GM12875 (cell line): ENCODE data around the gene DMTF1.
"Not testable (repeated sequence)": the region's sequence is repeated elsewhere in the genome, so short reads cannot be mapped to it uniquely, and the experiment has no call there.

ENCODE experiments used
- H3K4me3 ChIP-seq: one replicate; pipeline ENCODE4 v1.5.1; 2011; ENCODE audit warnings: low read depth, low read length, control low read depth
- TF ChIP-seq, protein P1 (sequence below): IDR thresholded peaks from 2 replicates; pipeline ENCODE4 v1.5.1; 2011; ENCODE audit warnings: low read depth, mild to moderate bottlenecking, control low read depth, inconsistent platforms, low read length, moderate library complexity, borderline replicate concordance; ENCODE audit not compliant: insufficient read depth

Gene DMTF1

GRCh38 chr7:87192784-87193487 lies 40.7 kb downstream of the DMTF1 start:
- no peak overlapping the region for H3K4me3 ChIP-seq
- TF ChIP-seq, protein P1, sequence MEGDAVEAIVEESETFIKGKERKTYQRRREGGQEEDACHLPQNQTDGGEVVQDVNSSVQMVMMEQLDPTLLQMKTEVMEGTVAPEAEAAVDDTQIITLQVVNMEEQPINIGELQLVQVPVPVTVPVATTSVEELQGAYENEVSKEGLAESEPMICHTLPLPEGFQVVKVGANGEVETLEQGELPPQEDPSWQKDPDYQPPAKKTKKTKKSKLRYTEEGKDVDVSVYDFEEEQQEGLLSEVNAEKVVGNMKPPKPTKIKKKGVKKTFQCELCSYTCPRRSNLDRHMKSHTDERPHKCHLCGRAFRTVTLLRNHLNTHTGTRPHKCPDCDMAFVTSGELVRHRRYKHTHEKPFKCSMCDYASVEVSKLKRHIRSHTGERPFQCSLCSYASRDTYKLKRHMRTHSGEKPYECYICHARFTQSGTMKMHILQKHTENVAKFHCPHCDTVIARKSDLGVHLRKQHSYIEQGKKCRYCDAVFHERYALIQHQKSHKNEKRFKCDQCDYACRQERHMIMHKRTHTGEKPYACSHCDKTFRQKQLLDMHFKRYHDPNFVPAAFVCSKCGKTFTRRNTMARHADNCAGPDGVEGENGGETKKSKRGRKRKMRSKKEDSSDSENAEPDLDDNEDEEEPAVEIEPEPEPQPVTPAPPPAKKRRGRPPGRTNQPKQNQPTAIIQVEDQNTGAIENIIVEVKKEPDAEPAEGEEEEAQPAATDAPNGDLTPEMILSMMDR, result no peak

DNA sequence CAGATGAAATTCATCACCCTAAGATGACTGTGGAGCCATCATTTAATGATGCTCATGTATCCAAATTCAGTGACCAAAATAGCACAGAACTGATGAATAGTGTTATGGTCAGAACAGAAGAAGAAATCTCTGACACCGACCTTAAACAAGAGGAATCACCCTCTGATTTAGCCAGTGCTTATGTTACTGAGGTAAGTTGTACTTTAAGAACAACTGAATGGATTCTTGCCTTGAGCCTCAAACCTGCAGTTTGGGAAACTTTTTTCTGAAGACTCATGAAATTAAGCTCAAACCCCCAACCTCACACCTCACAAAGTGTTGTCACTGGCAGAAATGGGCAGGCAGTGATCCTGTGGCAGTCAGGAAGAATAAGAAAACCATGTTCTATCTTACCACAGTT lies 41.7 kb downstream of the DMTF1 start:
- TF ChIP-seq, protein P1, result no peak
- H3K4me3 ChIP-seq, result no peak overlapping the region

DNA sequence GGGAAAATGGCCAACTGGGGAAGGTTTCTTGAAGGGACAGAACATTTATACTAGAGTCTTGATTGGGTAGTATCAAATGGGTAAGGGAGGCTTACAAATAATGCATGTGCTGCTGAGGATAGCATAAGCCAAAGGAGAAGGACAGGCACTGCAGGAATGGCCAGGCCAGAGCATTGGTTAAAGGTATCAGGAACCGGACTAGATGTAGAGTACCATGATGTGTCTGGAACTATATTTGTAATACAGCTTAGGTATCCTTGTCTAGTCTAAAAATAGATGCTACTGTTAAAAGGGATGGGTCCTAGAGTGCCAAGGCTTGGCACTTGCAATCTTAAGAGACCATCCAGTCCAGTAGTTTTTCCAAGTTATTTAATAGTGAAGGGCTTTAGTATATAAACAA lies 47.0 kb downstream of the DMTF1 start:
- H3K4me3 ChIP-seq, result no peak overlapping the region
- TF ChIP-seq, protein P1, result no peak

GRCh38 chr7:87199700-87200450 lies 47.6 kb downstream of the DMTF1 start:
- TF ChIP-seq, protein P1, result no peak
- H3K4me3 ChIP-seq, result no peak overlapping the region

GRCh38 chr7:87202208-87202607 lies 50.0 kb downstream of the DMTF1 start:
- no peak overlapping the region for H3K4me3 ChIP-seq
- TF ChIP-seq, protein P1, result no peak

GRCh38 chr7:87202705-87203104 lies 50.5 kb downstream of the DMTF1 start:
- TF ChIP-seq, protein P1, result no peak

DNA sequence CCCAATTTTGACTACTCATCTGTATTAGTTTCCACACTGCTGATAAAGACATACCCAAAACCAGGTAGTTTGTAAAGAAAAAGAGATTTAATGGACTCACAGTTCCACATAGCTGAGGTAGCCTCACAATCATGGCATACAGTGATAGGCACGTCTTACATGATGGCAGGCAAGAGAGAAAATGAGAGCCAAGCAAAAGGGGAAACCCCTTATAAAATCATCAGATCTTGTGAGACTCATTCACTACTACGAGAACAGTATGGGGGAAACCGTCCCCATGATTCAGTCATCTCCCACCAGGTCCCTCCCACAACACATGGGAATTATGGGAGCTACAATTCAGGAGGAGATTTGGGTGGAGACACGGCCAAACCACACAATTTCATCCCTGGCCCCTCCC lies 51.7 kb downstream of the DMTF1 start:
- not testable (repeated sequence) for H3K4me3 ChIP-seq

More at GRCh38 chr7:87202705-87203104, 50.5 kb downstream of the DMTF1 start:
- H3K4me3 ChIP-seq, result no peak overlapping the region
